Muscle of leg (tissue), 11 donors: Measurements from ENCODE around the gene FKBP8. TPM values are rescaled to one million over a fixed set of nuclear protein-coding genes. Genes with fewer than 3 reads are reported as not detected.

Experiments
- DNase-seq: peaks from one replicate; pipeline ENCODE4 v3.0.0; 2013
- H3K27ac ChIP-seq: one replicate; pipeline ENCODE4 v1.5.1; 2013; ENCODE audit warnings: mild to moderate bottlenecking, low read length, control low read depth
- H3K27me3 ChIP-seq: one replicate; pipeline ENCODE4 v1.6.1; 2013; ENCODE audit warnings: low read length; ENCODE audit not compliant: control insufficient read depth, insufficient read depth
- H3K36me3 ChIP-seq: one replicate; pipeline ENCODE4 v1.6.1; 2013; ENCODE audit warnings: low read length; ENCODE audit not compliant: control insufficient read depth, insufficient read depth
- H3K4me1 ChIP-seq: one replicate; pipeline ENCODE4 v1.6.1; 2013; ENCODE audit warnings: low read length; ENCODE audit not compliant: control insufficient read depth, insufficient read depth
- H3K4me3 ChIP-seq: one replicate; pipeline ENCODE4 v1.5.1; 2013; ENCODE audit warnings: low read length, control low read depth
- H3K9me3 ChIP-seq: replicated peaks from 2 replicates; pipeline ENCODE4 v1.6.1; 2013; ENCODE audit warnings: low read depth, low read length; ENCODE audit not compliant: control insufficient read depth
- WGBS: methylation state at CpG from one replicate; pipeline ENCODE4 v1.1.5; 2013; ENCODE audit warnings: missing lambda C conversion rate; ENCODE audit not compliant: insufficient coverage; 5-methylcytosine and 5-hydroxymethylcytosine counted together
- polyA plus RNA-seq, 8 donors: library from polyadenylated mRNA; unstranded; fragments of 120-200 nt; gene quantifications; one replicate each; pipeline versions ENCODE4 v1.2.1 to v1.2.3, GENCODE V29; 2013; ENCODE audit warnings: inconsistent platforms in 1 of 8, low replicate concordance in 1 of 8; ENCODE audit not compliant: insufficient read length in 8 of 8, insufficient read depth in 1 of 8
- total RNA-seq: library from RNA; stranded (reverse); fragments of 120-200 nt; gene quantifications from one replicate; pipeline ENCODE4 v1.2.4, GENCODE V29; 2013

FKBP8 gene
- total and polyA plus RNA-seq, 9 donors: 98.8 to 150 (median 136) TPM

DNA sequence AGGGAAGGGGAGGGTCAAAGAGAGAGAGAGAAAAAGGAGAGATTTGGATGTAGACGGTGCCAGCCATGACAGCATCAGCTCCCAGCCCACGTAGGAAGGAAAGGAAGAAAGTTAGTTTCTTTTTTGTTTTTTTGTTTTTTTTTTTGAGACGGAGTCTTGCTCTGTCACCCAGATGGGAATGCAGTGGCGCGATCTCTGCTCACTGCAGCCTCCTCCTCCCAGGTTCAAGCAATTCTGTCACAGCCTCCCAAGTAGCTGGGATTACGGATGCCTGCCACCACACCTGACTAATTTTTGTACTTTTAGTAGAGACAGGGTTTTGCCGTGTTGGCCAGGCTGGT is 49.1 kb downstream of the FKBP8 start:
- Histone ChIP-seq H3K4me1 (peaks cover 42% of the 10 kb centered on the region), H3K27me3 (no peaks in the 10 kb centered on the region), H3K4me3 (no peak overlapping the region), H3K27ac (no peak overlapping the region), H3K36me3 (no peaks in the 10 kb centered on the region), H3K9me3 (no peaks in the 10 kb centered on the region)
- peak; percentile 65 for DNase-seq
- 14% methylated on average over 2 of the region's 7 CpGs for WGBS

DNA sequence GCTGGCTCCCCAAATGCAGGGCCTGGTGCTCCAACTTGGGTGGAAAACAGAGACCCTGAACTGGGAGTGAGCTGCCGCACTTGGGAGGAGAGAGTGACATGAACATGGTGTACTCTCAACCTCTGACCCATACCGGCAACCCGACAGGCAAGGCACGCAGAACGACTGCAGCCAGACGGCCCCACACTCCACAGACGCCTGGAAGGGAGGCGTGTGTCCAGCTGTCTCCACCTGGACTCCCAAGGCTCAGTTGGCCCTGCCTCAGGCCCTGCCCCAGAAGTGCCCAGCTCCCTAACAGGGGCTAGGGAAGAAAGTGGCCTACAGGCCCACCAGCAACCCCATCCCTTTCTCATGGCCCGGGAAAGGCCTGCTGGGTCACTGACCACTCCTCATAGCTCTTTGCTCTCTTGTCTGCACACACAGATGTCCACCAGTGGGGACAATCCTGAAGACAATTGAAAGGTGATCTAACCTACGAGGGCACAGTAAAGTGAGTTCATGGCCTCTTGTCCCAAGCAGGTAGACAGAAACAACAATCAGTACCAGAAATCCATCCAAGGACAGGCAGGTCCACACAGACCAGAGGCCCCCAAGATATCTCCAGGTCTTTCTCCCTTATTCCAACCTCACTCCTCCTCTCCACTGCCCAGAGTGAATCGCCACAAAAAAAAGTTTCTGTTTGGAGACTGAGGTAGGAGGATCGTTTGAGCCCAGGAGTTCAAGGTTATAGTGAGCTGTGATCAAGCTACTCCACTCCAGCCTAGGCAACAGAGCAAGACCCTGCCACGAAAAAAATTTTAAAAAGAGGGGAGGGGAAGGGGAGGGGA is 49.7 kb downstream of the FKBP8 start:
- Histone ChIP-seq H3K27me3 (no peaks in the 10 kb centered on the region), H3K4me1 (peaks cover 44% of the 10 kb centered on the region), H3K4me3 (no peak overlapping the region), H3K27ac (peak overlapping the region; percentile 42), H3K36me3 (no peaks in the 10 kb centered on the region), H3K9me3 (no peaks in the 10 kb centered on the region)
- 72% methylated on average over 8 of the region's 13 CpGs for WGBS
- DNase-seq: no peak

DNA sequence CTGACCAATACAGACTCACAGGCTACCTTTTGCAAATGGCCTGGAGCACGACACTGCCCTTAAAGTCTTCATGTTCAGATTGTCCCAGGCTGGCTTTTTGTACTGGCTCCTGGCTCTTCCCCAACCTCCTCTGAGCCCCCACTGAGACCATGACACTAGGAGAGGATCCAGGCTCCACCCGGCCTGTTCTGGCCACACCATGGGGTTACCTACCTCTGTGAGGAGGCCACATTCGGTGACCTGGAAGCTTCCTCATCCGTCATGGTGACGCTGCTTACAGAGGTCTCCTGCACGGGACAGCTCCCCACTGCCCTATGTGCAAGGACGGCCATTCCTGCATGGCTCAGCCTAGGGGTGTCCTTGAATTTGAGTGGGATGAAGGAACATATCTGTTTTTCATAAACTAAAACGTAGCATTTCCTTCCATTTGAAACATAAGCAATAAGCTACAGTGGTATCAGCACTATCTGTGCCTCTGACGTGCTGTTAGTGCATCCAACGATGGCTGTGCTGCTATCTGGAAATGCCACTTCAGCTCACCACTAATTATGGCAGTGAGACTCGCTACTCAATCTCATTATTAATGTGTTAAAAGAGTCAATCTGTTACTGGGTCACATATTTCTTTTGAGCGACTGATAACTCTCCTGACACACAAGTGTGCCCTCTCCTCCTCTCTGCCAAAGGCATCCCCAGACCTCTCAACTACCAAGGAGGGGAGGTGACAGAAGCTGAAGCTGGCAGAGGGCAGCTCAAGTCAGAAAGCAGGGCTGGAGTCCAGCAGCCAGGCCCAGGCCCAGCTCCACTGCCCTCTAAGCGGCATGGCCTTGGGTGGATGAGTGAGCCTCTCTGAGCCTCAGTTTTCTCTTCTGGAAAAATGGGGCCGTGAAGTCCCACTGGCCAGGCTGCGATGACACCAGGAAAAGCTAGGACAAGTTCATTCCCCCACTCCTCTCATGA is 51.1 kb downstream of the FKBP8 start:
- H3K4me1 ChIP-seq: peaks cover 49% of the 10 kb centered on the region
- no peak overlapping the region for H3K4me3 ChIP-seq
- no peak for DNase-seq
- H3K9me3 ChIP-seq: no peaks in the 10 kb centered on the region
- H3K27me3 ChIP-seq: no peaks in the 10 kb centered on the region
- no peaks in the 10 kb centered on the region for H3K36me3 ChIP-seq
- 87% methylated on average over 6 of the region's 15 CpGs for WGBS
- H3K27ac ChIP-seq: no peak overlapping the region

DNA sequence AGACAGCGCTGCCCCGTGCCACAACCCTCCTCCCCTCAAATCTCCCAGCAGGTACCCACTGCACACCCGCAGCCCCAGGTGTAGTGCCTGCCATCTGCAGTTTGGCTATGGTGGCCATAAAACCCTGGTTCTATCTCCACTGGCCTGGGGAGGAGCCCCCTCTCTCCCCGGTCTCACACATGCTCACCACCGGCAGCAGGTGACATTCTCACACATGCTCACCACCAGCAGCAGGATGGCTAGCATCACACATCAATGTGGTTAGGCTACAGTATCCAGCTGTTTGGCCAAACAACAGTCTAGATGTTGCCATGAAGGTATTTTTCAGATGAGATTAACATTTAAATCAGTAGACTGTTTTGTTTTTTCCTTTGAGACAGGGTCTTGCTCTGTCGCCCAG is 52.6 kb downstream of the FKBP8 start:
- no peak for DNase-seq
- Histone ChIP-seq H3K36me3 (no peaks in the 10 kb centered on the region), H3K27ac (no peak overlapping the region), H3K4me3 (no peak overlapping the region), H3K27me3 (no peaks in the 10 kb centered on the region), H3K9me3 (no peaks in the 10 kb centered on the region), H3K4me1 (peaks cover 52% of the 10 kb centered on the region)
- WGBS: 79% methylated on average over 5 of the region's 6 CpGs

DNA sequence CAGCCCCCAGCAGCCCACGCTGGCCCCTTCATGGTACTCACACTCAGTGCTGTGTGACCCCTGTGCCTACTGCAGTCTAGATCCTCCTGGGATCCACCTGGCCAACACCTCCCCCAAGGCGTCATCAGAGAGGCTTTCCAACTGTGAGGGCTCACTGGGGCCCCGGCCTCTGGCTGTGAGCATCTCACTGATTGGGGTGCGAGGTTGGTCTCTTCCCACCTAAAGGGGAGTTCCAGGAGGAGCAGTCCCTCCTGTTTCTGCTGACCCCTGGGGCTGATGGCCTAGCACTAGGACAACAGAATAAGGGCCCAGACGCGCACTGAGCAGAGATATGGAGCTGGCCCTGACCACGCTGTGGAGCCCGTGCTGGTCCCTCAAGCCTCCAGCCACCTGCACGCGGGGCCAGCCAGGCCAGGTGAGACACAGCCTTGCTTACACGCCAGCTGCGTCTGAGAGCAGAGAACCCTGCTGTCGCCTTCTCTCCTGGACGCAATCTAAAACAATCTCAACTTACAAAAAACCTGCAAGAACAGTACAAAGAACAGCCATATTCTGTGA is 53.7 kb downstream of the FKBP8 start:
- H3K27ac ChIP-seq: no peak overlapping the region
- no peaks in the 10 kb centered on the region for H3K36me3 ChIP-seq
- DNase-seq: no peak
- H3K27me3 ChIP-seq: no peaks in the 10 kb centered on the region
- H3K9me3 ChIP-seq: no peaks in the 10 kb centered on the region
- WGBS: 76% methylated on average over 11 of the region's 14 CpGs
- no peak overlapping the region for H3K4me3 ChIP-seq
- H3K4me1 ChIP-seq: peaks cover 44% of the 10 kb centered on the region

DNA sequence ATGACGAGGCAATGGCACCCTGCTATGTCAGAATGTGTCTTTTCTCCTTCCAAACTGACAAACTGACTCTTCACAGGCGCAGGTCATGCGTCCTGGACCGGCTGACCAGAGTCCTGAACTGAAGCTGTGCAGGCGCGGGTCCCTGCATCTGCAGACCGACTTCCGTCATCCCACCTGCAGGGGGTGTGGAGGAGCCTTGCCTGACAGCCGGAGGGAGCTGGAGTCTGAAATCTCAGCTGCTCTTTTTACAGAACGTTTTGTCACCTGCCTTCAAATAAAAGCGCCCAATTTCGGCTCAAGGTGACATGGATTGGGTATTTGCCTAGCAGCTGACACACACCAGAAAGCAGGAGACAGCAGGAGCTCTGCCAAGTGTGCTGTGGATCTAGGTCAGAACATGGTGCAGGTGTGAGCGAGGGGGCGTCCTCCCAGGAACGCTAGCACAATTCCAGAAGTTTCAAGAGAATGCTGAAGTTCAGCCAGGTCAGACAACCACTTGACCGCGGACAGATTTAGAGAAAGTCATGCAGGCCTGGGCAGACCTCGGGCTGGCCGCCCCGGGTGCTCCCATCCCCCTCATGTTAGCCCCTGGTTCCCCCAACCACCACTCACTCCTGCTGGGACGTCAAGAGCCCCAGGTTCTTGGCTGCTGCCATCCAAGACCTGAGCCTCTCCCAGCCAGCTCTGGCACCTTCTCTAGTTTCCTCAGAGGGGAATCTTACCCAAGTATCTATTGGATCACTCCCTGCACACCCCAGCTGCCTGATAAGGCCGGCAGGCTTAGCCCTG is 54.3 kb downstream of the FKBP8 start:
- Histone ChIP-seq H3K27me3 (no peaks in the 10 kb centered on the region), H3K9me3 (no peaks in the 10 kb centered on the region), H3K27ac (no peak overlapping the region), H3K4me1 (peaks cover 39% of the 10 kb centered on the region), H3K4me3 (no peak overlapping the region), H3K36me3 (no peaks in the 10 kb centered on the region)
- peak; percentile 55 for DNase-seq
- WGBS: 34% methylated on average over 22 of the region's 22 CpGs

DNA sequence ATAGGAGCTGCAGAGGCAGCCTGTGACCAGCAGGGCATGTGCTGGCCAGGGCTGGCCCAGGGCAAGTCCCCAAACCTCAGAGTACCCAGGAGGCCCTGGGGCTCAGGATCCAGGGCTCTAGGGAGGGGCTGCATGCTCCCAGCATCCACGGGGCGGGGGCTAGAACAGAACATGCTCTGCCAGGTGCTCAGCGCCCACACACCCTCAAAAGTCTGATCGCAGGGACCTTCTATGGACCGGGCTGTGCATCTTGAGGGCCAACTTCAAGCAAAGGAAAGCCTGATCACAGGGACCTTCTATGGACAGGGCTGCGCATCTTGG is 55.0 kb downstream of the FKBP8 start:
- H3K27me3 ChIP-seq: no peaks in the 10 kb centered on the region
- peaks cover 35% of the 10 kb centered on the region for H3K4me1 ChIP-seq
- no peak overlapping the region for H3K27ac ChIP-seq
- H3K9me3 ChIP-seq: no peaks in the 10 kb centered on the region
- 88% methylated on average over 6 of the region's 6 CpGs for WGBS
- no peak overlapping the region for H3K4me3 ChIP-seq
- DNase-seq: no peak
- no peaks in the 10 kb centered on the region for H3K36me3 ChIP-seq

DNA sequence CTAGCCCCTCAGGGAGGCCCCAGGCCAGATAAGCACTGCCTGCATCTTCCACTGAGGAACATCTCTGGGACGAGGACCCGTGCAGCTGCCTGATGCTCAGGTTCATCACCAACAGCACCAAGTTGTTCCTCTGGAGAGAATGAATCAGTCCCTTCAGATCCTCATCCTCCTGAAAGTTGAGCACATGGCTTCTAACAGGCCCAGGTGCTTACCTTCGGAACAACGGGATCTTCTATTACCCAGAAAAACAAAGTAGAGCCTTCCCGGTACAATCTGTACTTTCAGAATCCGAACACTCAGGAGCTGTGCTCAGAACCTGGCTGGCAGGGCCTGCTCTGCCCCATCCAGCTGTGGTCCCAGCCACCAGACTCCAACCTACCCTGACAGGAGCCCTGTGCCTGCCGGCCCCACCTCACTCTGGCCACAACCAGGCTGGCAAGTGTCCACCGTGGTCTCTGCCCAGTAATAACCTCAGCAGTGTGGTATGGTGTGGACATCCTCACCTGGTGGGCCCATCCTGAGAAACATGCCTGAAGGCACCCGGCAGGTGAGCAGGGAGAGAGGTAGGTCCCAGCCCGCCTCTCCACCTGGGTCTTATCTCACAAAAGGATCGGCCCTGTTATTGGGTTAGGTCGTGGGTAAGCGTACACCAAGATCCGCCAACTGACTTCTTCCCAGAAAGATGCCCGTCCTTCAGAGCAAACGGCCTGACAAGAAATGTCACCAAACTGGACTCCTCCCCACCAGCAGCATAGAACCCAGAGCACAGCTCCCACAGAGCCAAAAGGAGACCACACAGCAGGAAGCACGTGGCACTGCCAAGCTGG is 55.6 kb downstream of the FKBP8 start:
- Histone ChIP-seq H3K9me3 (no peaks in the 10 kb centered on the region), H3K4me1 (peaks cover 34% of the 10 kb centered on the region), H3K27me3 (no peaks in the 10 kb centered on the region), H3K36me3 (no peaks in the 10 kb centered on the region), H3K27ac (no peak overlapping the region), H3K4me3 (no peak overlapping the region)
- 78% methylated on average over 12 of the region's 17 CpGs for WGBS
- DNase-seq: no peak

DNA sequence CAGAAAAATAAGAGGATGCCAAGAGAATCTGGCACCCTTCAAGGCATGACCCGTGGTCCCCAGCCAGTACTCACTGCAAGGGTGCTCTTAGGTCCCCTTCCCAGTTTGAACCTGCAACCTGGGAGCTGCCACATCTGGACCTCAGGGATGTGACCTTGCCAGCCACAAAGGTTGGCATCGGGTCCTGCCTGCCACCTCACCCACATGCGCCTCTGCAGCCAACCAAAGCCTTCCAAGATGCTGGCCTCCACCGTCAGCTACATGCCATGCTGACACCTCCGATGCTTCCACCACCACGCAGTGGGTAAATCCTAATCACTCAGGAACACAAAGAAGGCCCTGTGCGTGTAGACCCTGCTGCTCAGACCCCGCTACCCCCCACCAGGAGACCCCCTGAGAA is 56.6 kb downstream of the FKBP8 start:
- H3K4me1 ChIP-seq: peaks cover 33% of the 10 kb centered on the region
- no peak for DNase-seq

More for the DNA sequence above, 56.6 kb downstream of the FKBP8 start:
- WGBS: 88% methylated on average over 6 of the region's 8 CpGs
- no peaks in the 10 kb centered on the region for H3K27me3 ChIP-seq
- H3K4me3 ChIP-seq: no peak overlapping the region
- no peaks in the 10 kb centered on the region for H3K9me3 ChIP-seq
- H3K27ac ChIP-seq: no peak overlapping the region
- H3K36me3 ChIP-seq: no peaks in the 10 kb centered on the region
